Parathyroid adenoma (tissue), 2 donors: ENCODE data around the gene DUSP28.

Source experiments
- H2AFZ ChIP-seq: fragments of 300-600 bp; sonication (generic); one replicate; pipeline ENCODE4 v1.7.0; 2017; ENCODE audit warnings: antibody characterized with exemption, mild to moderate bottlenecking
- H3K27ac ChIP-seq: fragments of 300-600 bp; sonication (generic); one replicate; pipeline ENCODE4 v1.7.0; 2017
- H3K27me3 ChIP-seq: fragments of 300-600 bp; sonication (generic); one replicate; pipeline ENCODE4 v1.7.0; 2017; ENCODE audit warnings: low read length; ENCODE audit not compliant: control insufficient read depth, insufficient read depth
- H3K36me3 ChIP-seq: fragments of 300-600 bp; sonication (generic); one replicate; pipeline ENCODE4 v1.7.0; 2017; ENCODE audit warnings: low read length; ENCODE audit not compliant: control insufficient read depth, insufficient read depth
- H3K4me1 ChIP-seq: fragments of 300-600 bp; sonication (generic); one replicate; pipeline ENCODE4 v1.7.0; 2017; ENCODE audit warnings: control low read depth
- H3K4me2 ChIP-seq: fragments of 300-600 bp; sonication (generic); one replicate; pipeline ENCODE4 v1.7.0; 2017; ENCODE audit warnings: low read length
- H3K4me3 ChIP-seq: fragments of 300-600 bp; sonication (generic); one replicate; pipeline ENCODE4 v1.7.0; 2017; ENCODE audit warnings: low read depth, low read length
- H3K79me2 ChIP-seq: fragments of 300-600 bp; sonication (generic); one replicate; pipeline ENCODE4 v1.7.0; 2017; ENCODE audit warnings: control low read depth
- H3K9ac ChIP-seq: fragments of 300-600 bp; sonication (generic); one replicate; pipeline ENCODE4 v1.7.0; 2017; ENCODE audit warnings: mild to moderate bottlenecking
- H3K9me3 ChIP-seq: fragments of 300-600 bp; sonication (generic); one replicate; pipeline ENCODE4 v1.7.0; 2017; ENCODE audit warnings: low read length; ENCODE audit not compliant: control insufficient read depth
- CTCF ChIP-seq: fragments of 300-600 bp; sonication (generic); IDR thresholded peaks from one replicate; pipeline ENCODE4 v1.7.0; 2017; ENCODE audit warnings: antibody characterized with exemption, mild to moderate bottlenecking
- donor health status: primary hyperparathyroidism.

The DUSP28 gene

GRCh38 chr2:240589375-240589774, 29.2 kb downstream of the DUSP28 start:
- no peaks in the 10 kb centered on the region for H3K9me3 ChIP-seq
- TF ChIP-seq CTCF = no peak
- H3K4me3 ChIP-seq = no peak overlapping the region
- no peaks in the 10 kb centered on the region for H3K36me3 ChIP-seq
- peaks cover 40% of the 10 kb centered on the region for H3K79me2 ChIP-seq
- H3K9ac ChIP-seq = no peak overlapping the region
- H2AFZ ChIP-seq = no peak overlapping the region
- H3K27me3 ChIP-seq = no peaks in the 10 kb centered on the region
- no peak overlapping the region for H3K4me2 ChIP-seq
- H3K4me1 ChIP-seq = peaks cover 18% of the 10 kb centered on the region
- no peak overlapping the region for H3K27ac ChIP-seq

- Histone ChIP-seq H3K9me3 (no peaks in the 10 kb centered on the region), H3K27ac (no peak overlapping the region), H3K4me1 (peaks cover 12% of the 10 kb centered on the region), H3K4me2 (no peak overlapping the region), H3K79me2 (peaks cover 34% of the 10 kb centered on the region), H3K4me3 (no peak overlapping the region), H2AFZ (no peak overlapping the region), H3K36me3 (no peaks in the 10 kb centered on the region), H3K27me3 (no peaks in the 10 kb centered on the region), H3K9ac (no peak overlapping the region)
- TF ChIP-seq CTCF = no peak
Observed at GRCh38 chr2:240589850-240590525, 29.8 kb downstream of the DUSP28 start.

- Histone ChIP-seq H3K4me1 (peaks cover 6% of the 10 kb centered on the region), H3K9ac (no peak overlapping the region), H3K27ac (no peak overlapping the region), H3K79me2 (peaks cover 27% of the 10 kb centered on the region), H3K36me3 (no peaks in the 10 kb centered on the region), H2AFZ (no peak overlapping the region), H3K9me3 (no peaks in the 10 kb centered on the region), H3K27me3 (no peaks in the 10 kb centered on the region), H3K4me3 (no peak overlapping the region), H3K4me2 (no peak overlapping the region)
- TF ChIP-seq CTCF = no peak
Observed at GRCh38 chr2:240590681-240591111, 30.5 kb downstream of the DUSP28 start.

- Histone ChIP-seq H3K4me1 (peaks cover 6% of the 10 kb centered on the region), H3K27ac (no peak overlapping the region), H3K4me3 (no peak overlapping the region), H3K9me3 (no peaks in the 10 kb centered on the region), H3K4me2 (no peak overlapping the region), H3K79me2 (peaks cover 23% of the 10 kb centered on the region), H3K36me3 (no peaks in the 10 kb centered on the region), H3K9ac (no peak overlapping the region), H3K27me3 (no peaks in the 10 kb centered on the region), H2AFZ (no peak overlapping the region)
- TF ChIP-seq CTCF = no peak
Observed at GRCh38 chr2:240591226-240591625, 31.1 kb downstream of the DUSP28 start.

GRCh38 chr2:240591784-240592183, 31.6 kb downstream of the DUSP28 start:
- peaks cover 23% of the 10 kb centered on the region for H3K79me2 ChIP-seq
- no peaks in the 10 kb centered on the region for H3K9me3 ChIP-seq
- no peak for TF ChIP-seq CTCF
- H3K27ac ChIP-seq = no peak overlapping the region
- H3K4me2 ChIP-seq = no peak overlapping the region
- H2AFZ ChIP-seq = no peak overlapping the region
- no peak overlapping the region for H3K4me3 ChIP-seq
- no peak overlapping the region for H3K9ac ChIP-seq
- H3K27me3 ChIP-seq = no peaks in the 10 kb centered on the region
- H3K36me3 ChIP-seq = no peaks in the 10 kb centered on the region
- H3K4me1 ChIP-seq = peaks cover 6% of the 10 kb centered on the region
